SJCRH30 (cell line): ENCODE data around the gene TNS3. TPM values are rescaled to one million over a fixed set of nuclear protein-coding genes. Genes with fewer than 3 reads are reported as not detected.
A peak's percentile ranks its signal among the peaks of the same experiment; 100 is the strongest.

Source experiments
- DNase-seq, 2 experiments: peaks; one replicate each; pipeline ENCODE4 v3.0.0-alpha.2; 2015 to 2020
- H3K27ac ChIP-seq: fragments of 250-450 bp; sonication (Bioruptor Pico); 2 replicates; pipeline ENCODE4 v1.5.1; 2020; ENCODE audit warnings: mild to moderate bottlenecking, moderate library complexity
- H3K27me3 ChIP-seq: fragments of 250-450 bp; sonication (Bioruptor Pico); 2 replicates; pipeline ENCODE4 v1.5.1; 2020; ENCODE audit warnings: mild to moderate bottlenecking, moderate library complexity
- H3K36me3 ChIP-seq: fragments of 250-450 bp; sonication (Bioruptor Pico); 2 replicates; pipeline ENCODE4 v1.5.1; 2020; ENCODE audit warnings: mild to moderate bottlenecking, moderate library complexity
- H3K4me1 ChIP-seq: fragments of 250-450 bp; sonication (Bioruptor Pico); 2 replicates; pipeline ENCODE4 v1.5.1; 2020; ENCODE audit warnings: mild to moderate bottlenecking, moderate library complexity
- H3K4me3 ChIP-seq: fragments of 250-450 bp; sonication (Bioruptor Pico); 2 replicates; pipeline ENCODE4 v1.5.1; 2020; ENCODE audit warnings: mild to moderate bottlenecking, moderate library complexity
- H3K9me3 ChIP-seq: fragments of 250-450 bp; sonication (Bioruptor Pico); replicated peaks from 2 replicates; pipeline ENCODE4 v1.5.1; 2020; ENCODE audit warnings: mild to moderate bottlenecking, moderate library complexity
- total RNA-seq: library from RNA; depleted of rRNA; stranded (reverse); fragments of >200 nt; shearing (Covaris generic); gene quantifications from 2 replicates; pipeline ENCODE4 v1.2.3, GENCODE V29; 2014

TNS3 gene
- total RNA-seq, 1 experiment from 2014 or later = 65.1 TPM

- Histone ChIP-seq H3K27me3 (no peaks in the 10 kb centered on the region), H3K9me3 (no peaks in the 10 kb centered on the region), H3K4me3 (no peak overlapping the region), H3K36me3 (no peaks in the 10 kb centered on the region; the same call in 1 of the 2 replicates), H3K4me1 (peaks cover 66% of the 10 kb centered on the region), H3K27ac (no peak overlapping the region)
- DNase-seq = no peak
Observed at GRCh38 chr7:47376991-47377616, 204.8 kb downstream of the TNS3 start.

- no peak overlapping the region for H3K4me3 ChIP-seq
- H3K27me3 ChIP-seq = no peaks in the 10 kb centered on the region
- peaks cover 70% of the 10 kb centered on the region for H3K4me1 ChIP-seq
- H3K36me3 ChIP-seq = peaks cover 3% of the 10 kb centered on the region
- H3K27ac ChIP-seq = no peak overlapping the region
- no peaks in the 10 kb centered on the region for H3K9me3 ChIP-seq
- peak in 1 of 2 experiments; percentile 41 for DNase-seq
Observed at GRCh38 chr7:47375121-47375938, 206.6 kb downstream of the TNS3 start.

- H3K27me3 ChIP-seq = no peaks in the 10 kb centered on the region
- H3K27ac ChIP-seq = no peak overlapping the region
- no peak for DNase-seq
- H3K4me1 ChIP-seq = peaks cover 72% of the 10 kb centered on the region
- H3K36me3 ChIP-seq = peaks cover 7% of the 10 kb centered on the region
- no peaks in the 10 kb centered on the region for H3K9me3 ChIP-seq
- H3K4me3 ChIP-seq = no peak overlapping the region
Observed at GRCh38 chr7:47374538-47374937, 207.4 kb downstream of the TNS3 start.

GRCh38 chr7:47373871-47374451 is 207.9 kb downstream of the TNS3 start:
- Histone ChIP-seq H3K4me1 (peaks cover 67% of the 10 kb centered on the region), H3K9me3 (no peaks in the 10 kb centered on the region), H3K36me3 (peaks cover 12% of the 10 kb centered on the region), H3K27ac (no peak overlapping the region), H3K27me3 (no peaks in the 10 kb centered on the region), H3K4me3 (no peak overlapping the region)
- peak; percentile 30 to 58 for DNase-seq

- H3K36me3 ChIP-seq = peaks cover 33% of the 10 kb centered on the region
- H3K4me3 ChIP-seq = no peak overlapping the region
- DNase-seq = peak; percentile 91 to 93
- H3K9me3 ChIP-seq = no peaks in the 10 kb centered on the region
- peaks cover 67% of the 10 kb centered on the region for H3K4me1 ChIP-seq
- H3K27me3 ChIP-seq = no peaks in the 10 kb centered on the region
- H3K27ac ChIP-seq = peak overlapping the region; percentile 56
Observed at GRCh38 chr7:47371733-47372368, 210.1 kb downstream of the TNS3 start.

- peaks cover 33% of the 10 kb centered on the region for H3K36me3 ChIP-seq
- no peaks in the 10 kb centered on the region for H3K9me3 ChIP-seq
- no peak for DNase-seq
- peaks cover 67% of the 10 kb centered on the region for H3K4me1 ChIP-seq
- H3K27me3 ChIP-seq = no peaks in the 10 kb centered on the region
- no peak overlapping the region for H3K27ac ChIP-seq
- no peak overlapping the region for H3K4me3 ChIP-seq
Observed at GRCh38 chr7:47371317-47371716, 210.6 kb downstream of the TNS3 start.

- H3K9me3 ChIP-seq = no peaks in the 10 kb centered on the region
- H3K27ac ChIP-seq = peak overlapping the region; percentile 58
- H3K4me3 ChIP-seq = no peak overlapping the region
- H3K27me3 ChIP-seq = no peaks in the 10 kb centered on the region
- peaks cover 60% of the 10 kb centered on the region for H3K4me1 ChIP-seq
- peak; percentile 83 to 84 for DNase-seq
- H3K36me3 ChIP-seq = peaks cover 38% of the 10 kb centered on the region
Observed at GRCh38 chr7:47370461-47371042, 211.4 kb downstream of the TNS3 start.

- peaks cover 44% of the 10 kb centered on the region for H3K36me3 ChIP-seq
- no peak for DNase-seq
- H3K4me3 ChIP-seq = no peak overlapping the region
- H3K27ac ChIP-seq = peak overlapping the region; percentile 58; the same call in 1 of the 2 replicates
- H3K9me3 ChIP-seq = no peaks in the 10 kb centered on the region
- H3K4me1 ChIP-seq = peaks cover 52% of the 10 kb centered on the region
- H3K27me3 ChIP-seq = no peaks in the 10 kb centered on the region
Observed at GRCh38 chr7:47369736-47370135, 212.2 kb downstream of the TNS3 start.

- Histone ChIP-seq H3K36me3 (peaks cover 54% of the 10 kb centered on the region), H3K27me3 (no peaks in the 10 kb centered on the region), H3K4me3 (no peak overlapping the region), H3K4me1 (peaks cover 38% of the 10 kb centered on the region), H3K9me3 (no peaks in the 10 kb centered on the region), H3K27ac (no peak overlapping the region)
- no peak for DNase-seq
Observed at GRCh38 chr7:47368190-47368812, 213.6 kb downstream of the TNS3 start.

- Histone ChIP-seq H3K36me3 (peaks cover 58% of the 10 kb centered on the region), H3K4me3 (no peak overlapping the region), H3K27me3 (no peaks in the 10 kb centered on the region), H3K9me3 (no peaks in the 10 kb centered on the region; the same call in 1 of the 2 replicates), H3K27ac (no peak overlapping the region), H3K4me1 (peaks cover 32% of the 10 kb centered on the region)
- DNase-seq = no peak
Observed at GRCh38 chr7:47367369-47367768, 214.5 kb downstream of the TNS3 start.

GRCh38 chr7:47366960-47367359 is 215.0 kb downstream of the TNS3 start:
- Histone ChIP-seq H3K4me3 (no peak overlapping the region), H3K27me3 (no peaks in the 10 kb centered on the region), H3K36me3 (peaks cover 58% of the 10 kb centered on the region)

GRCh38 chr7:47366211-47366610 is 215.7 kb downstream of the TNS3 start:
- H3K4me3 ChIP-seq = no peak overlapping the region
- peaks cover 55% of the 10 kb centered on the region for H3K36me3 ChIP-seq
- H3K27me3 ChIP-seq = no peaks in the 10 kb centered on the region
- H3K27ac ChIP-seq = no peak overlapping the region
- DNase-seq = no peak
- H3K4me1 ChIP-seq = peaks cover 32% of the 10 kb centered on the region
- H3K9me3 ChIP-seq = no peaks in the 10 kb centered on the region; the same call in 1 of the 2 replicates

More at GRCh38 chr7:47366960-47367359, 215.0 kb downstream of the TNS3 start:
- peaks cover 32% of the 10 kb centered on the region for H3K4me1 ChIP-seq
- H3K9me3 ChIP-seq = no peaks in the 10 kb centered on the region; the same call in 1 of the 2 replicates
- no peak for DNase-seq
- no peak overlapping the region for H3K27ac ChIP-seq

- Histone ChIP-seq H3K4me3 (no peak overlapping the region), H3K27me3 (no peaks in the 10 kb centered on the region), H3K27ac (no peak overlapping the region), H3K9me3 (no peaks in the 10 kb centered on the region; the same call in 1 of the 2 replicates), H3K36me3 (peaks cover 44% of the 10 kb centered on the region), H3K4me1 (peaks cover 16% of the 10 kb centered on the region)
- DNase-seq = no peak
Observed at GRCh38 chr7:47362984-47363383, 218.9 kb downstream of the TNS3 start.

- peak overlapping the region; percentile 46 for H3K27ac ChIP-seq
- H3K36me3 ChIP-seq = peaks cover 37% of the 10 kb centered on the region
- H3K4me1 ChIP-seq = peaks cover 16% of the 10 kb centered on the region
- no peak overlapping the region for H3K4me3 ChIP-seq
- H3K9me3 ChIP-seq = no peaks in the 10 kb centered on the region; the same call in 1 of the 2 replicates
- peak; percentile 77 to 87 for DNase-seq
- H3K27me3 ChIP-seq = no peaks in the 10 kb centered on the region
Observed at GRCh38 chr7:47361746-47362215, 220.1 kb downstream of the TNS3 start.
